WTC11 (cell line): ENCODE measurements around the gene DDAH2. TPM values are rescaled to one million over a fixed set of nuclear protein-coding genes. Genes with fewer than 3 reads are reported as not detected.

Experiments
- ATF3 ChIP-seq: sonication (generic); formaldehyde crosslinking; conservative IDR thresholded peaks from 2 replicates; pipeline ENCODE4 v1.8.1; 2022; ENCODE audit warnings: mild to moderate bottlenecking, missing genetic modification reagents
- FOXK1 ChIP-seq: sonication (generic); formaldehyde crosslinking; IDR thresholded peaks from 2 replicates; pipeline ENCODE4 v1.8.0; 2022; ENCODE audit warnings: mild to moderate bottlenecking, moderate library complexity, missing genetic modification reagents
- GRHL2 ChIP-seq: fragments of 250-450 bp; sonication (Bioruptor Pico); IDR thresholded peaks from 2 replicates; pipeline ENCODE4 v1.8.0; 2022; ENCODE audit warnings: mild to moderate bottlenecking, moderate library complexity; ENCODE audit not compliant: insufficient replicate concordance, severe bottlenecking
- IRF2 ChIP-seq: sonication (generic); formaldehyde crosslinking; IDR thresholded peaks from 2 replicates; pipeline ENCODE4 v1.8.0; 2022; ENCODE audit warnings: low read depth, missing genetic modification reagents, borderline replicate concordance
- MLX ChIP-seq: sonication (generic); formaldehyde crosslinking; IDR thresholded peaks from 2 replicates; pipeline ENCODE4 v1.8.1; 2023; ENCODE audit warnings: mild to moderate bottlenecking, missing genetic modification reagents, moderate library complexity
- NR3C1 ChIP-seq: sonication (generic); formaldehyde crosslinking; conservative IDR thresholded peaks from 2 replicates; pipeline ENCODE4 v1.8.1; 2023; ENCODE audit warnings: low read depth, mild to moderate bottlenecking, missing genetic modification reagents
- SMAD4 ChIP-seq: sonication (generic); formaldehyde crosslinking; IDR thresholded peaks from 2 replicates; pipeline ENCODE4 v1.8.0; 2022; ENCODE audit warnings: mild to moderate bottlenecking, missing genetic modification reagents
- microRNA-seq: library from miRNA; unstranded; fragments of <30 nt; microRNA quantifications from one replicate; pipeline ENCODE4 v1.2.0, GENCODE V29; 2022; ENCODE audit warnings: borderline number of aligned reads
- total RNA-seq: library from RNA; stranded (reverse); gene quantifications from 3 replicates; pipeline ENCODE4 v1.2.3, GENCODE V29; 2021

Gene DDAH2
- total RNA-seq, 1 experiment from 2014 or later, result 67.3 TPM

GRCh38 chr6:31677955-31678354, 51.1 kb downstream of the DDAH2 start (continued):
- no peak for TF ChIP-seq ATF3 (CRISPR knock-in tag)
- TF ChIP-seq MLX (CRISPR knock-in tag), result no peak
- no peak for TF ChIP-seq SMAD4
- no peak for TF ChIP-seq GRHL2 (CRISPR knock-in tag)
- TF ChIP-seq IRF2 (CRISPR knock-in tag), result no peak
- TF ChIP-seq FOXK1 (CRISPR knock-in tag), result no peak
- no peak for TF ChIP-seq NR3C1
- TF ChIP-seq, all 79 proteins: peak for 0

Small RNA genes within 50 kb of the gene (microRNA-seq; reads per million reads assigned to microRNA genes)
- not detected for gene MIR4646

Other genes starting within 250 kb of the DDAH2 start
- gene MICB, start 231.2 kb downstream of the DDAH2 start, total RNA-seq, result 26.9 to 37.0 TPM (median 27.0 TPM) in 3 replicates
- gene MCCD1, start 200.3 kb downstream of the DDAH2 start, total RNA-seq, result not detected in 3 replicates
- gene DDX39B, start 187.3 kb downstream of the DDAH2 start, total RNA-seq, result 704 to 738 TPM (median 712 TPM) in 3 replicates
- 2.7 to 4.1 TPM (median 4.0 TPM) in 3 replicates for gene ATP6V1G2, start 182.7 kb downstream of the DDAH2 start, total RNA-seq
- 14.9 to 19.5 TPM (median 17.1 TPM) in 3 replicates for gene NFKBIL1, start 181.7 kb downstream of the DDAH2 start, total RNA-seq
- 0.46 to 1.2 TPM (median 0.87 TPM) in 3 replicates for gene LTA, start 157.0 kb downstream of the DDAH2 start, total RNA-seq
- 0.23 to 0.46 TPM (median 0.31 TPM) in 3 replicates for gene TNF, start 153.7 kb downstream of the DDAH2 start, total RNA-seq
- gene LTB, start 146.9 kb downstream of the DDAH2 start, total RNA-seq, result 1.0 to 1.5 TPM (median 1.3 TPM) in 3 replicates
- gene LST1, start 143.0 kb downstream of the DDAH2 start, total RNA-seq, result 0.34 to 0.66 TPM in 2 of 3 replicates, not detected in the other
- gene NCR3, start 136.3 kb downstream of the DDAH2 start, total RNA-seq, result not detected in 3 replicates
- gene AIF1, start 114.1 kb downstream of the DDAH2 start, total RNA-seq, result 5.4 to 8.5 TPM (median 7.1 TPM) in 3 replicates
- gene PRRC2A, start 108.6 kb downstream of the DDAH2 start, total RNA-seq, result 372 to 381 TPM (median 373 TPM) in 3 replicates
- gene BAG6, start 76.6 kb downstream of the DDAH2 start, total RNA-seq, result 366 to 410 TPM (median 396 TPM) in 3 replicates
- 3.5 to 4.6 TPM (median 4.3 TPM) in 3 replicates for gene APOM, start 73.4 kb downstream of the DDAH2 start, total RNA-seq
- gene C6orf47, start 68.5 kb downstream of the DDAH2 start, total RNA-seq, result 14.0 to 16.3 TPM (median 14.3 TPM) in 3 replicates
- 24.3 to 29.1 TPM (median 26.4 TPM) in 3 replicates for gene GPANK1, start 64.3 kb downstream of the DDAH2 start, total RNA-seq
- gene CSNK2B, start 63.2 kb downstream of the DDAH2 start, total RNA-seq, result 153 to 183 TPM (median 161 TPM) in 3 replicates
- 10.7 to 15.7 TPM (median 11.0 TPM) in 3 replicates for gene LY6G5B, start 59.3 kb downstream of the DDAH2 start, total RNA-seq
- gene LY6G5C, start 48.2 kb downstream of the DDAH2 start, total RNA-seq, result 0.98 to 1.6 TPM (median 1.0 TPM) in 3 replicates
- gene ABHD16A, start 26.0 kb downstream of the DDAH2 start, total RNA-seq, result 28.6 to 30.3 TPM (median 29.8 TPM) in 3 replicates
- gene LY6G6F, start 22.4 kb downstream of the DDAH2 start, total RNA-seq, result not detected in 3 replicates
- not detected in 3 replicates for gene LY6G6D, start 14.0 kb downstream of the DDAH2 start, total RNA-seq
- gene LY6G6C, start 7.6 kb downstream of the DDAH2 start, total RNA-seq, result 0.21 to 0.35 TPM in 2 of 3 replicates, not detected in the other
- gene MPIG6B, start 5.9 kb downstream of the DDAH2 start, total RNA-seq, result 0.09 to 0.11 TPM (median 0.11 TPM) in 3 replicates
- 229 to 244 TPM (median 230 TPM) in 3 replicates for gene CLIC1, start 7.2 kb upstream of the DDAH2 start, total RNA-seq
- gene MSH5, start 10.7 kb upstream of the DDAH2 start, total RNA-seq, result 43.1 to 62.3 TPM (median 56.1 TPM) in 3 replicates
- gene SAPCD1, start 33.4 kb upstream of the DDAH2 start, total RNA-seq, result 13.3 to 16.9 TPM (median 13.7 TPM) in 3 replicates
- 1.2 to 1.8 TPM (median 1.4 TPM) in 3 replicates for gene VWA7, start 48.0 kb upstream of the DDAH2 start, total RNA-seq
- 147 to 177 TPM (median 161 TPM) in 3 replicates for gene VARS1, start 66.5 kb upstream of the DDAH2 start, total RNA-seq
- 104 to 121 TPM (median 119 TPM) in 3 replicates for gene LSM2, start 77.7 kb upstream of the DDAH2 start, total RNA-seq
- 1.2 to 2.1 TPM (median 1.9 TPM) in 3 replicates for gene HSPA1L, start 86.0 kb upstream of the DDAH2 start, total RNA-seq
- gene HSPA1A, start 86.2 kb upstream of the DDAH2 start, total RNA-seq, result 57.2 to 80.1 TPM (median 75.8 TPM) in 3 replicates
- gene HSPA1B, start 98.4 kb upstream of the DDAH2 start, total RNA-seq, result 75.3 to 105 TPM (median 96.4 TPM) in 3 replicates
- 42.6 to 44.8 TPM (median 42.8 TPM) in 3 replicates for gene NEU1, start 133.5 kb upstream of the DDAH2 start, total RNA-seq
- 3.1 to 3.5 TPM (median 3.5 TPM) in 3 replicates for gene SLC44A4, start 149.7 kb upstream of the DDAH2 start, total RNA-seq
- 137 to 169 TPM (median 168 TPM) in 3 replicates for gene EHMT2, start 168.4 kb upstream of the DDAH2 start, total RNA-seq
- gene ZBTB12, start 172.8 kb upstream of the DDAH2 start, total RNA-seq, result 24.0 to 46.2 TPM (median 44.1 TPM) in 3 replicates
- 1.3 TPM in 3 replicates for gene C2, start 198.4 kb upstream of the DDAH2 start, total RNA-seq
- 1.4 to 2.7 TPM (median 1.4 TPM) in 3 replicates for gene CFB, start 216.8 kb upstream of the DDAH2 start, total RNA-seq
- 73.8 to 88.7 TPM (median 79.0 TPM) in 3 replicates for gene NELFE, start 229.7 kb upstream of the DDAH2 start, total RNA-seq
- 80.0 to 84.0 TPM (median 81.8 TPM) in 3 replicates for gene SKIC2, start 229.9 kb upstream of the DDAH2 start, total RNA-seq
- 13.8 to 16.5 TPM (median 15.7 TPM) in 3 replicates for gene DXO, start 242.8 kb upstream of the DDAH2 start, total RNA-seq